NK-92 treated with Interleukin-12 subunit alpha and Interleukin-12 subunit beta, amount 100 ng/mL, for 24 hours (cell line): ENCODE measurements around the gene MNAT1.
"Not testable (repeated sequence)": the region's sequence is repeated elsewhere in the genome, so short reads cannot be mapped to it uniquely, and the experiment has no call there.

Experiments used
- DNase-seq: peaks from one replicate; lab custom pipeline; 2025; lab: John Stamatoyannopoulos, UW

MNAT1 gene

DNA sequence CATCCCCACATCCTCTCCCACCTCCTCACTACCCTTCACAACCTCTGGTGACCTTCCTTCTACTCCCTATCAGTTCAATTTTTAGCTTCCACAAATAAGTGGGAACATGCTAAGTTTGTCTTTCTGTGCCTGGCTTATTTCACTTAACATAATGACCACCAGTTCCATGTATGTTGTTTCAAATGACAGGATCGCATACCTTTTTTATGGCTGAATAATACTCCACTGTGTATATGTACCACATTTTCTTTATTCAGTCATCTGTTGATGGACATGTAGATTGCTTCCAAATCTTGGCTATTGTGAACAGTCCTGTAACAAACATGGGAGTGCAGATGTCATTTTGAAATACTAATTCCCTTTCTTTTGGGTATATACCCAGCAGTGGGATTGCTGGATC, 147.7 kb downstream of the MNAT1 start:
- no peak for DNase-seq

DNA sequence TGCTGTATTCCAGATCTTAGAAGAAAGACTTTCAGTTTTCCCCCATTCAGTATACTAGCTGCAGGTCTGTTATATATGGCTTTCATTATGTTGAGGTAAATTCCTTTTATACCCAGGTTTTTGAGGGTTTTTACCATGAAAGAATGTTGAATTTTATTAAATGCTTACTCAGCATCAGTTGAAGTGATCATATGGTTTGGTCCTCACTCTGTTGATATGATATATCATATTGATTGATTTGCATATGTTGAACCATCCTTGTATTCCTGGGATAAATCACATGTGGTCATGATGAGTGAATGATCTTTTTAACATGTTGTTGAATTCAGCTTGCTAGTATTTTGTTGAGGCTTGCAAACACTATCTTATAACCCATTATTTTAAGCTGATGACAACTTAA, 149.6 kb downstream of the MNAT1 start:
- DNase-seq = no peak

- not testable (repeated sequence) for DNase-seq
Measured at GRCh38 chr14:60890636-60891035, 156.1 kb downstream of the MNAT1 start.

GRCh38 chr14:60893911-60894310, 159.3 kb downstream of the MNAT1 start:
- DNase-seq = no peak

DNA sequence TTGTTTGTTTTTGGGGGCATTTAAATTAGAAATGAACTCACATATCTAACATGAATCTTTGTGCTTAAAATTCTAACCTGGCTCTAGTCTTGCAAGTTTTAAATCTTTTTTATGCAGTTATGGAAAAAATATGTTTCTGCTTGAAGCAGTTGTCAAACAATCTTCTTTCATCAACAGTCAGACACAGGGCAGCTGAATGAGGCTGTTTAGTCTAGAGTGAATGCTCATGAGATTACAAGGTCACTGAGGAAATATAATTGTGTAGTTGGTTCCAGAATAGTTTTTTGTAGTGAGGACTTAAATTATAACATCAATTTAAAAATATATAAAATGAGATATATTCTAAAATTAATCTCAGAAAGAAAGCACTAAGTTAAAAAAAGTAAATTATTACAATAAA, 169.8 kb downstream of the MNAT1 start:
- no peak for DNase-seq

DNA sequence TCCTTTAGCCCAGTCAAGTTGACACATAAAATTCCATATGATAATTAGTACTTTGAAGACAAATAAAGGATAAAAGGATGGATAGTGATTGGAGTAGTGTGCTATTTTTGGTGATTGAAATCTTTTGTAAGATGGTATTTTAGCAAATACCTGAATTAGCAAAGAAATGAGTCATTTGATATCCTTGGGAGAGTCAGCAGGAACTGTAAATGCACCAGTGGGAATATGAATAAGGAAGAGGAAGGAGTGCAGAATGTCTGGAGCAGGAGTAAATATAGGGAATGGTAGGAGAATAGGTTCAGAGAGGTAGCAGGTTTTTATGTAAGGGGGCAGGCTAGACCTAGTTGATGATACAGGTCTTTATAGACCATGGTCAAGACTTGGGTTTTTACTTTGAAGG, 171.4 kb downstream of the MNAT1 start:
- no peak for DNase-seq

GRCh38 chr14:60915781-60916180, 181.2 kb downstream of the MNAT1 start:
- DNase-seq = no peak

DNA sequence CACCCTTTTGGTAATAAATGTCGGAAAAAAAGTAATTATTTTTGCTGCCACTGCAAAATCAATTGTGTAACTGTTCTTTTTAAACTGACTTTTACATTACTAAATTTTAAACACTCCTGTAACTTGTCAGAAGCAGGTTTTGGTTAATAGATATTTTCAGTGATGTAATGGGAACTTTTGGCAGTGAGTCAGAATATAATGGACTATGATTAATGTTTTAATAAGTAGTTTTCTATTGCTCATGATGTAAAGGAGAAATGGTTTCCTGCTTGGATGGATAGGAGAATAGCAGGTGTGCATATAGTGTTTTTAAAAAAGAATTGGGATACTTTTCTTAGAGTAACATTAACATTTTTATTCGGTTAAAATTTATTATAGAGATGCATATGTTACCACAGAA, 187.5 kb downstream of the MNAT1 start:
- no peak for DNase-seq

DNA sequence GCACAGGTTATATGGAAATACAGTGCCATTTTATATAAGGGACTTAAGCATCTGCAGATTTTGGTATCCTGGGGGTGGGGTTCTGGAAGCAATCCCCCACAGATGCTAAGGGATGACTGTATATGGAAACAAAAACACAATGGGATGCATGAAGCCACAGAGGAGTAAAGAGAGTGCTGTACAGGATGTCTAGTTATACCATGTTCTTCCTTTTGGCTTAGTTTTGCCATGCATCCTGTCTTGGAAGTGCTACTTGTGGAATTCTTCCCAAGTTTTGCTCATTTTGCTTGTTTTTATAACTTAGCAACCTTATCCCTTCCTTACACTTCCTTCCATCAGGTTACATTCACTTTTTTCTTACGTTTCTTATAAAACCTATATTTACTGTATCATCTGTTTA, 190.7 kb downstream of the MNAT1 start:
- DNase-seq = no peak

GRCh38 chr14:60926002-60926401, 191.4 kb downstream of the MNAT1 start:
- no peak for DNase-seq

DNA sequence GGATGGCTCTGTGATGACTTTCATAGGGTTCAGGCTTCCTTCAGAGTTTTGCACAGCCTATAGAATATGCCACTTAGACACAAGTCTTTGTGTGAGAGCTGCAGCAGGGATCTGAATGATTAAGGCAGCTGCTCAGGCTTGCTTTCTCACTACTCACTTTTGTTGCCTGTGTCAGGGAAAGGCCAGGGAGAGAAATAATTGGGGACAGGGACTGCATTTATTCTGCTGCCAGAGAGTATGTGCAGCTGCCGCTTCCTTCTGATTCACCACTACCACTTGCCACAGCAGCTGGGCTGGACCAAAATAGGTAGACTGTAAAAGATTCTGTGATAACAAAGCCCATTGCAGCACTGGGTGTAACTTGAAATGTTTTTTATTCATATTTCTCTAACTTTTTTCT, 196.7 kb downstream of the MNAT1 start:
- no peak for DNase-seq

DNA sequence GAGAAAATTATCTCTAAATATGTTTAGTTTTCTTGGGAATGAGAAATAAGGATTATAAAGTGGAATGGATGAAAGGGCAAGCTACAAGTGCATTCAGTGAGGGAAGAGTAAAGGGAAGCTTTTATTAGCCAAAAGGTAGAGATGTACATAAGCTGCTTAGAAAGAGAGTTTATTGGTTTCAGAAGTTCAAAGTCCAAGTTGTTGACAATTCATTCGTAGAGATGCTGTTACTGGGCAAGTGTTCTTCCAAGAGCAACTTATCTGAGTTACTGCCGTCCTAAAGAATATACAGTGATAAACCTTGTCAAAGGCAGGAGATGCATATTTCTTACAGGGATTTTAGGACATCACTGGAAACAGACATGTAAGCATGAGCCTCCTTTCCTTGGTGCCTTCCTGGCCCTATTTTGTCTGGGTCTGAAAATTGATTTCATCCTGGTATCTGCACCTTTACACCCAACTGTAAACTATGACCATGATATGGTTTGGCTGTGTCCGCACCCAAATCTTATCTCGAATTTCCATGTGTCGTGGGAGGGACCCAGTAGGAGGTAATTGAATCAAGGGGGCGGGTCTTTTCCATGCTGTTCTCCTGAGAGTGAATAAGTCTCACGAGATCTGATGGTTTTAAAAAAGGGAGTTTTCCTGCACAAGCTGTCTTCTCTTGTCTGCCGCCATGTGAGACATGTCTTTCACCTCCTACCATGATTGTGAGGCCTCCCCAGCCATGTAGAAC, 199.5 kb downstream of the MNAT1 start:
- DNase-seq = no peak

- DNase-seq = no peak
Measured at GRCh38 chr14:60935319-60935718, 200.8 kb downstream of the MNAT1 start.

GRCh38 chr14:60943637-60944032, 209.1 kb downstream of the MNAT1 start:
- no peak for DNase-seq

- no peak for DNase-seq
Measured at GRCh38 chr14:60944204-60944603, 209.6 kb downstream of the MNAT1 start.

DNA sequence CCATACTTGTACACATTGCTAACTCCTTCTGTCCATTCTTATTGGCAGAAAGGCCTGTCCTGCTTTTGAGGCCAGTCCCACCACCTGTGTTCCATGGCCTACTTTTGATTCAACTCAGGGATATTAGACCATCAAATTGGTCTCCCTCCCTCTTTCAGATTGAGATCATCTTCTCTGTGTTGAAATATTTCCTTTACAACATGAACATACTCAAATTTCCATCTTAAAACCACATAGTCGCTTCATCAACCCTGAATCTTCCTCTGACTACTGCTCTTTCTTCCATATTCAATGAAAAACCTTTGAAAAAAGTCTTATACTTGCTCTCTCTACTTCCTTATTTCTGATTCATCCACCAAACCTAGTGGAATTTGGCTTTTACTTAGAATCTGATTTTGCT, 211.4 kb downstream of the MNAT1 start:
- no peak for DNase-seq

- no peak for DNase-seq
Measured at GRCh38 chr14:60946773-60947172, 212.2 kb downstream of the MNAT1 start.

- DNase-seq = no peak
Measured at GRCh38 chr14:60951776-60952435, 217.3 kb downstream of the MNAT1 start.

GRCh38 chr14:60956202-60956601, 221.6 kb downstream of the MNAT1 start:
- DNase-seq = no peak

GRCh38 chr14:60956632-60957031, 222.1 kb downstream of the MNAT1 start:
- DNase-seq = no peak

DNA sequence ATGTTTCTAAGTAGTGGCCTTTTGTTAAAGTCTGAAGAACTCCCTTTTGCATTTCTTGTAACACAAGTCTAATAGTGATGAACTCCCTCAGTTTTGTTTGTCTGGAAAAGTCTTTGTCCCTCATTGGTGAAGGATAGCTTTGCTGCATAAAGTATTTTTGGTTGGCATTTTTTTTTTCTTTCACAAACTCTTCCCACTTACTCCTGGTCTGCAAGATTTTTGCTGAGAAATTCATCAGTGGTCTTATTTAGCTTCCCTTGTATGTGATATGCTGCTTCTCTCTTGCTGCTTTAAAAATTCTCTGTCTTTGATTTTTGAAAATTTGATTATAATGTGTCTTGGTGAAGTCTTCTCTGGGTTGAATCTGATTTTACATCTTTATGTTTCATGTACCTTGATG, 223.6 kb downstream of the MNAT1 start:
- DNase-seq = no peak

DNA sequence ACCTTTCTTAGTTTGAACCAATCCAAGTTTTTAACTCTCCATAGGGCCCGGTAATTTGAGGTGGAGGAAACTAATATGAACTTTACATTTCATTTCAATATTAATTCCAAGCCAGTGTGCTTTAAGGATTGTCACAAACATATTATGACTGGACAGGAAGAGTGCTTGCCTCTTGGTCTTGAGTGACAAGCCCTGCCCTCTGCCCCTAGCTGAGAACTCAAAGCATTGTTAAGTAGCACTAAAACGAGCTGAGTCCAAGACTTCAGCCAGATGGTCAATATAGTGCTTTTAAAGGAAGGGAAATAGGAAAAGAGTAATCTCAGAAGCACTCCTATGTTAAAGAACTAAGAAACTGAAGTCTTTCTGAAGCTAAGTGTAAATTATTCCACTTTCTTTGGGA, 229.2 kb downstream of the MNAT1 start:
- DNase-seq = no peak

GRCh38 chr14:60964904-60965303, 230.3 kb downstream of the MNAT1 start:
- DNase-seq = no peak

- DNase-seq = no peak
Measured at GRCh38 chr14:60965402-60965801, 230.8 kb downstream of the MNAT1 start.
